ENCODE data around the gene ZNF302.
A peak's percentile ranks its signal among the peaks of the same experiment; 100 is the strongest.
"Not testable (repeated sequence)": the region's sequence is repeated elsewhere in the genome, so short reads cannot be mapped to it uniquely, and the experiment has no call there.

The ZNF302 gene

GRCh38 chr19:34673590-34673989, 3.9 kb upstream of the ZNF302 start:
- H3K9ac ChIP-seq (ENCODE audit: low read depth, low read length), result no peak overlapping the region
- no peak overlapping the region for H3K4me3 ChIP-seq (ENCODE audit: low read length)
- WGBS, result 68% methylated on average over 2 of the region's 3 CpGs
- no peaks in the 10 kb centered on the region for H3K36me3 ChIP-seq (ENCODE audit: insufficient read depth, low read length)
- H3K27me3 ChIP-seq (ENCODE audit: insufficient read depth, low read length), result peaks cover 33% of the 10 kb centered on the region; the same call in 1 of the 2 replicates
- no peaks in the 10 kb centered on the region; the same call in 1 of the 2 replicates for H3K4me1 ChIP-seq (ENCODE audit: insufficient read depth, low read length)
- H3K27ac ChIP-seq (ENCODE audit: low read depth, low read length), result no peak overlapping the region
- H3K9me3 ChIP-seq (ENCODE audit: insufficient read depth, low read depth, low read length), result no peaks in the 10 kb centered on the region

GRCh38 chr19:34675250-34675649, 2.2 kb upstream of the ZNF302 start:
- Histone ChIP-seq H3K36me3 (ENCODE audit: insufficient read depth, low read length) (peaks cover 11% of the 10 kb centered on the region), H3K4me1 (ENCODE audit: insufficient read depth, low read length) (no peaks in the 10 kb centered on the region; the same call in 1 of the 2 replicates), H3K4me3 (ENCODE audit: low read length) (no peak overlapping the region), H3K9me3 (ENCODE audit: insufficient read depth, low read depth, low read length) (no peaks in the 10 kb centered on the region), H3K9ac (ENCODE audit: low read depth, low read length) (no peak overlapping the region), H3K27ac (ENCODE audit: low read depth, low read length) (no peak overlapping the region), H3K27me3 (ENCODE audit: insufficient read depth, low read length) (peaks cover 33% of the 10 kb centered on the region; the same call in 1 of the 2 replicates)
- WGBS, result 95% methylated on average over 3 of the region's 3 CpGs

DNA sequence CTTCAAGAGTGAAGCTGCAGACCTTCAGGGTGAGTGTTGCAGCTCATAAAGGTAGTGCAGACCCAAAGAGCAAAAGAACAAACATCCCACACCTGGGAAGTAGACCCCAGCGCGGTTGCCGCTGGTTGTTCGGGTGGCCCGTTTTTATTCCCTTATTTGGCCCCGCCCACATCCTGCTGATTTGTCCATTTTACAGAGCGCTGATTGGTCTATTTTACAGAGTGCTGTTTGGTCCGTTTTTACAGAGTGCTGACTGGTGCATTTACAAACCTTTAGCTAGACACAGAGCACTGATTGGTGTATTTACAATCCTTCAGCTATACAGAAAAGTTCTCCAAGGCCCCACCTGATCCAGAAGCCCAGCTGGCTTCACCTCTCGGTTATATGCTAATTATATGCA, 1.6 kb upstream of the ZNF302 start:
- H3K4me3 ChIP-seq (ENCODE audit: low read length), result peak overlapping the region; percentile 80; the same call in 1 of the 2 replicates

GRCh38 chr19:34676697-34677385, 637 bp upstream of the ZNF302 start, which contains the start of gene SCGB2B2:
Gene SCGB2B2 (minus strand): TSS chr19:34677159. CDS start chr19:34594563, 82,596 bp downstream.
- peaks cover 4% of the 10 kb centered on the region; the same call in 1 of the 2 replicates for H3K9me3 ChIP-seq (ENCODE audit: insufficient read depth, low read depth, low read length)
- peaks cover 26% of the 10 kb centered on the region; the same call in 1 of the 2 replicates for H3K27me3 ChIP-seq (ENCODE audit: insufficient read depth, low read length)
- 4% methylated on average over 24 of the region's 26 CpGs for WGBS
- H3K36me3 ChIP-seq (ENCODE audit: insufficient read depth, low read length), result peaks cover 26% of the 10 kb centered on the region
- H3K4me1 ChIP-seq (ENCODE audit: insufficient read depth, low read length), result no peaks in the 10 kb centered on the region; the same call in 1 of the 2 replicates
- H3K4me3 ChIP-seq (ENCODE audit: low read length), result peak within 1 kb of the TSS; percentile 80
- H3K27ac ChIP-seq (ENCODE audit: low read depth, low read length), result peak within 1 kb of the TSS; percentile 85
- peak within 1 kb of the TSS; percentile 89 for H3K9ac ChIP-seq (ENCODE audit: low read depth, low read length)

More for the DNA sequence above, 1.6 kb upstream of the ZNF302 start:
- WGBS, result 96% methylated on average over 9 of the region's 9 CpGs
- Histone ChIP-seq H3K9me3 (ENCODE audit: insufficient read depth, low read depth, low read length) (no peaks in the 10 kb centered on the region; the same call in 1 of the 2 replicates), H3K4me1 (ENCODE audit: insufficient read depth, low read length) (no peaks in the 10 kb centered on the region; the same call in 1 of the 2 replicates), H3K27ac (ENCODE audit: low read depth, low read length) (no peak overlapping the region), H3K9ac (ENCODE audit: low read depth, low read length) (no peak overlapping the region), H3K36me3 (ENCODE audit: insufficient read depth, low read length) (peaks cover 17% of the 10 kb centered on the region), H3K27me3 (ENCODE audit: insufficient read depth, low read length) (peaks cover 33% of the 10 kb centered on the region; the same call in 1 of the 2 replicates)

DNA sequence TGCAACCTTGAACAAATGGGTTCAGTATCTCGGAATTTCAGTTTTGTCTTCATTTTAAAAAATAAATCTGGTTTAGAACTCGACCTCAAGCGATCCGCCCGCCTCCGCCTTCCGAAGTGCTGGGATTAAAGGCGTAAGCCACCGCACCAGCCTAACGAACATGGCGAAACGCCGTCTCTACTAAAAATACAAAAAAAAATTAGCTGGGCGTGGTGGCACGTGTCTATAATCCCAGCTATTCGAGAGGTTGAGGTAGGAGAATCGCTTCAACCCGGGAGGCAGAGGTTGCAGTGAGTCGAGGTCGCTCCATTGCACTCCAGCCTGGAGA, 571 bp downstream of the ZNF302 start:
- WGBS, result 9% methylated on average over 20 of the region's 20 CpGs
- Histone ChIP-seq H3K36me3 (ENCODE audit: insufficient read depth, low read length) (peaks cover 38% of the 10 kb centered on the region), H3K27me3 (ENCODE audit: insufficient read depth, low read length) (peaks cover 22% of the 10 kb centered on the region; the same call in 1 of the 2 replicates), H3K4me1 (ENCODE audit: insufficient read depth, low read length) (no peaks in the 10 kb centered on the region; the same call in 1 of the 2 replicates), H3K4me3 (ENCODE audit: low read length) (peak overlapping the region; percentile 80), H3K9me3 (ENCODE audit: insufficient read depth, low read depth, low read length) (peaks cover 7% of the 10 kb centered on the region; the same call in 1 of the 2 replicates), H3K9ac (ENCODE audit: low read depth, low read length) (peak overlapping the region; percentile 89), H3K27ac (ENCODE audit: low read depth, low read length) (peak overlapping the region; percentile 85; the same call in 1 of the 2 replicates)

DNA sequence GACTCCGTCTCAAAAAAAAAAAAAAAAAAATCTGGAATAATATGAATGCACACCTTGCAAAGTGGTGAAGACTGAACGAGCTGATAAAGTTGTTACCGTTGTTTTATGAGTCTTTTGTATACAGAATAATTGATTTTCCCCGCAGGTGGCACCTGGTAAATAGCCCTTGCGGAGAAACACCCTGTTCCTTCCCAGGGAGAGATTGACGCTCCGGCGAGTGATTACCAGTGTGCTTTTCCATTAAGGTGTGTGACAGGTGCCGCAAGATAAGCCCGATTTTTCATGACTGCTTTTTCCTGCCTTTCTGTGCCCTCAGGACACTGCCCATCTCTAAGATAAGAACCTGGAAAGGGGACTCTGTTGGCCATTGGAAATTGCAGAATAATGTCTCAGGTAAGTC, 943 bp downstream of the ZNF302 start:
- peaks cover 11% of the 10 kb centered on the region; the same call in 1 of the 2 replicates for H3K9me3 ChIP-seq (ENCODE audit: insufficient read depth, low read depth, low read length)
- H3K27ac ChIP-seq (ENCODE audit: low read depth, low read length), result no peak overlapping the region
- no peaks in the 10 kb centered on the region; the same call in 1 of the 2 replicates for H3K4me1 ChIP-seq (ENCODE audit: insufficient read depth, low read length)
- peak overlapping the region; percentile 80 for H3K4me3 ChIP-seq (ENCODE audit: low read length)
- peaks cover 42% of the 10 kb centered on the region for H3K36me3 ChIP-seq (ENCODE audit: insufficient read depth, low read length)
- 64% methylated on average over 10 of the region's 10 CpGs for WGBS
- H3K9ac ChIP-seq (ENCODE audit: low read depth, low read length), result 0 out of 2 replicates have a peak overlapping the region, but pooled peaks have one; percentile 89
- peaks cover 19% of the 10 kb centered on the region; the same call in 1 of the 2 replicates for H3K27me3 ChIP-seq (ENCODE audit: insufficient read depth, low read length)

DNA sequence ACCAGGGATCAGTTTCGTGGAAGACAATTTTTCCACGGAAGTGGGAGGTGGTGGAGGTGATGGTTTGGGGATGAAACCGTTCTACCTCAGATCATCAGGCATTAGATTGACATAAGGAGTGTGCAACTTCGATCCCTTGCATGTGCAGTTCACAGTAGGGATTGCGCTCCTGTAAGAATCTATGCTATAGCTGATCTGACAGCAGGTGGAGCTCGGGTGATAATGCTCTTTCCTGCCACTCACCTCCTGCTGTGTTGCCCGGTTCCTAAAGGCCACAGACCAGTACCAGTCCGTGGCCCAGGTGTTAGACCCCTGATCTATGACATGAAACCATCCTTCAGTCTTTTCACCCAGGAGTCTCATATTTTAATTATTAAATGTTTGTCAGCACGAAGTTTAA, 4.0 kb downstream of the ZNF302 start:
- peaks cover 38% of the 10 kb centered on the region; the same call in 1 of the 2 replicates for H3K9me3 ChIP-seq (ENCODE audit: insufficient read depth, low read depth, low read length)
- H3K4me3 ChIP-seq (ENCODE audit: low read length), result no peak overlapping the region
- H3K4me1 ChIP-seq (ENCODE audit: insufficient read depth, low read length), result no peaks in the 10 kb centered on the region; the same call in 1 of the 2 replicates
- H3K9ac ChIP-seq (ENCODE audit: low read depth, low read length), result no peak overlapping the region
- WGBS, result 92% methylated on average over 8 of the region's 9 CpGs
- no peak overlapping the region for H3K27ac ChIP-seq (ENCODE audit: low read depth, low read length)
- peaks cover 60% of the 10 kb centered on the region for H3K36me3 ChIP-seq (ENCODE audit: insufficient read depth, low read length)
- no peaks in the 10 kb centered on the region for H3K27me3 ChIP-seq (ENCODE audit: insufficient read depth, low read length)

DNA sequence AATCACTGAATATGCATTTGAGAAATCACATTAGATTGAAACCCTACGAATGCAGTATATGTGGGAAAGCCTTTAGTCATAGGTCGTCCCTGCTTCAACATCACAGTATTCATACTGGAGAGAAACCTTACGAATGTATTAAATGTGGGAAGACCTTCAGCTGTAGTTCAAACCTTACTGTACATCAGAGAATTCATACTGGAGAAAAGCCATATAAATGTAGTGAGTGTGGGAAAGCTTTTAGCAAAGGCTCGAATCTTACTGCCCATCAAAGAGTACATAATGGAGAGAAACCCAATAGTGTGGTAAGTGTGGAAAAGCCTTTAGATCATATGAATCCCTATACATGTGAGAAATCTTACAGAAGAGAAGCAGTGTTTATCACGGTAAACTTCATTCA, 7.8 kb downstream of the ZNF302 start:
- Histone ChIP-seq H3K9me3 (ENCODE audit: insufficient read depth, low read depth, low read length) (peaks cover 38% of the 10 kb centered on the region; the same call in 1 of the 2 replicates), H3K36me3 (ENCODE audit: insufficient read depth, low read length) (peaks cover 49% of the 10 kb centered on the region)
- not testable (repeated sequence) for H3K27ac ChIP-seq (ENCODE audit: low read depth, low read length); H3K9ac ChIP-seq (ENCODE audit: low read depth, low read length); H3K4me3 ChIP-seq (ENCODE audit: low read length); H3K4me1 ChIP-seq (ENCODE audit: insufficient read depth, low read length); H3K27me3 ChIP-seq (ENCODE audit: insufficient read depth, low read length)
- 100% methylated on average over 1 of the region's 5 CpGs for WGBS

DNA sequence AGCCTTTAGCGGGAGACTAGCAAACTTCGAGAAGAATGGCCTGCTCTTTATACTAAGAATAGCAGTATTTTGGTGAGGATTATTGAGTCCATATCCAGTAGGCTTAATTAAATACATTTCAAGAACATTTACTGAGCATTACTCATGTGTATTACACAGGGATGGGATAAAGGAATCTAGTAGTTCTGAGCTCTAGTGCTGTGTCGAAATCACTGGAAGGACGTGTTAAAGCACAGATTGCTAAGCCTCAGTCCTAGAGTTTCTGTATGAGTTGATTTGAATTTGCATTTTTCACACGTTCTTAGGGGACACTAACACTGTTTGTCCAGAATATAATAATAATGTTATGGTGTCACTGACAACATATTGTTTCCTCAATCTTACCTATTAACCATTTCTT, 9.0 kb downstream of the ZNF302 start:
- 93% methylated on average over 4 of the region's 5 CpGs for WGBS
- Histone ChIP-seq H3K4me1 (ENCODE audit: insufficient read depth, low read length) (no peaks in the 10 kb centered on the region), H3K4me3 (ENCODE audit: low read length) (no peak overlapping the region), H3K27ac (ENCODE audit: low read depth, low read length) (no peak overlapping the region), H3K36me3 (ENCODE audit: insufficient read depth, low read length) (peaks cover 38% of the 10 kb centered on the region), H3K27me3 (ENCODE audit: insufficient read depth, low read length) (no peaks in the 10 kb centered on the region), H3K9ac (ENCODE audit: low read depth, low read length) (no peak overlapping the region), H3K9me3 (ENCODE audit: insufficient read depth, low read depth, low read length) (peaks cover 35% of the 10 kb centered on the region; the same call in 1 of the 2 replicates)

- Histone ChIP-seq H3K27ac (ENCODE audit: low read depth, low read length) (no peak overlapping the region), H3K4me1 (ENCODE audit: insufficient read depth, low read length) (no peaks in the 10 kb centered on the region), H3K4me3 (ENCODE audit: low read length) (no peak overlapping the region), H3K9me3 (ENCODE audit: insufficient read depth, low read depth, low read length) (peaks cover 34% of the 10 kb centered on the region; the same call in 1 of the 2 replicates), H3K36me3 (ENCODE audit: insufficient read depth, low read length) (peaks cover 29% of the 10 kb centered on the region), H3K27me3 (ENCODE audit: insufficient read depth, low read length) (no peaks in the 10 kb centered on the region), H3K9ac (ENCODE audit: low read depth, low read length) (no peak overlapping the region)
- WGBS, result 91% methylated on average over 2 of the region's 2 CpGs
These were observed 9.9 kb downstream of the ZNF302 start for GRCh38 chr19:34687348-34687747.

GRCh38 chr19:34688592-34688991, 11.1 kb downstream of the ZNF302 start:
- H3K9me3 ChIP-seq (ENCODE audit: insufficient read depth, low read depth, low read length), result peaks cover 25% of the 10 kb centered on the region; the same call in 1 of the 2 replicates
- H3K9ac ChIP-seq (ENCODE audit: low read depth, low read length), result no peak overlapping the region
- no peaks in the 10 kb centered on the region for H3K4me1 ChIP-seq (ENCODE audit: insufficient read depth, low read length)
- no peak overlapping the region for H3K4me3 ChIP-seq (ENCODE audit: low read length)
- no peak overlapping the region for H3K27ac ChIP-seq (ENCODE audit: low read depth, low read length)
- H3K36me3 ChIP-seq (ENCODE audit: insufficient read depth, low read length), result peaks cover 16% of the 10 kb centered on the region
- WGBS, result no CpG with 5 or more reads among the region's 1 CpG
- no peaks in the 10 kb centered on the region; the same call in 1 of the 2 replicates for H3K27me3 ChIP-seq (ENCODE audit: insufficient read depth, low read length)
